GM21786 (cell line): ENCODE measurements around the gene KRT6A.

Experiments used
- ATAC-seq: cut with Tn5 transposase; IDR thresholded peaks from one replicate; pipeline ENCODE4 v1.9.1; 2021; ENCODE audit not compliant: unreplicated experiment

The KRT6A gene

GRCh38 chr12:52493172-52493571 lies at the start of gene KRT6A:
KRT6A (minus strand) TSS chr12:52493257; CDS start chr12:52493188, 69 bp downstream.
- no peak for ATAC-seq

- no peak for ATAC-seq
Observed at GRCh38 chr12:52542157-52542556, 49.1 kb upstream of the KRT6A start.

- ATAC-seq: no peak
Observed at GRCh38 chr12:52541709-52542108, 48.7 kb upstream of the KRT6A start.

GRCh38 chr12:52540531-52540930 lies 47.5 kb upstream of the KRT6A start:
- no peak for ATAC-seq

GRCh38 chr12:52539821-52540173 lies 46.7 kb upstream of the KRT6A start:
- ATAC-seq: no peak

GRCh38 chr12:52539083-52539820 lies 46.2 kb upstream of the KRT6A start:
- no peak for ATAC-seq

GRCh38 chr12:52537101-52537500 lies 44.0 kb upstream of the KRT6A start:
- no peak for ATAC-seq

GRCh38 chr12:52535574-52535973 lies 42.5 kb upstream of the KRT6A start:
- ATAC-seq: no peak

- no peak for ATAC-seq
Observed at GRCh38 chr12:52534482-52534881, 41.4 kb upstream of the KRT6A start.

- ATAC-seq: no peak
Observed at GRCh38 chr12:52533686-52534470, 40.8 kb upstream of the KRT6A start.

GRCh38 chr12:52532636-52533035 lies 39.6 kb upstream of the KRT6A start:
- no peak for ATAC-seq

GRCh38 chr12:52531566-52532300 lies 38.7 kb upstream of the KRT6A start:
- ATAC-seq: no peak

GRCh38 chr12:52530905-52531304 lies 37.8 kb upstream of the KRT6A start:
- no peak for ATAC-seq

- ATAC-seq: no peak
Observed at GRCh38 chr12:52530366-52530765, 37.3 kb upstream of the KRT6A start.

- no peak for ATAC-seq
Observed at GRCh38 chr12:52529846-52530245, 36.8 kb upstream of the KRT6A start.

GRCh38 chr12:52529417-52529816 lies 36.4 kb upstream of the KRT6A start:
- ATAC-seq: no peak

- ATAC-seq: no peak
Observed at GRCh38 chr12:52528641-52529143, 35.6 kb upstream of the KRT6A start.

GRCh38 chr12:52527121-52527800 lies 34.2 kb upstream of the KRT6A start:
- ATAC-seq: no peak

GRCh38 chr12:52526511-52526951 lies 33.5 kb upstream of the KRT6A start:
- ATAC-seq: no peak

- ATAC-seq: no peak
Observed at GRCh38 chr12:52525661-52526499, 32.8 kb upstream of the KRT6A start.
